Kidney epithelial cell (primary cell): Measurements from ENCODE around the gene CCDC102A. TPM values are rescaled to one million over a fixed set of nuclear protein-coding genes. Genes with fewer than 3 reads are reported as not detected.

Source experiments
- DNase-seq: peaks from one replicate; pipeline ENCODE4 v3.0.0-alpha.2; 2010; ENCODE audit warnings: low read depth
- H3K27me3 ChIP-seq: 2 replicates; pipeline ENCODE4 v1.6.0; 2011; ENCODE audit warnings: low read length; ENCODE audit not compliant: control insufficient read depth, insufficient read depth
- H3K36me3 ChIP-seq: 2 replicates; pipeline ENCODE4 v1.5.1; 2011; ENCODE audit warnings: low read length; ENCODE audit not compliant: control insufficient read depth, insufficient read depth
- H3K4me3 ChIP-seq: 2 replicates; pipeline ENCODE4 v1.5.1; 2011; ENCODE audit warnings: low read depth, mild to moderate bottlenecking, control low read depth, low read length
- CTCF ChIP-seq: IDR thresholded peaks from 2 replicates; pipeline ENCODE4 v1.5.1; 2011; ENCODE audit warnings: mild to moderate bottlenecking, moderate library complexity, low read length, control low read depth, inconsistent platforms; ENCODE audit not compliant: insufficient read depth, poor library complexity, severe bottlenecking
- total RNA-seq: library from RNA; depleted of rRNA; stranded (reverse); fragments of >200 nt; gene quantifications from 2 replicates; pipeline ENCODE4 v1.2.3, GENCODE V29; 2015

Gene CCDC102A
- total RNA-seq, 1 donor from 2014 or later, result 11.4 TPM

GRCh38 chr16:57540906-57541753 lies 4.8 kb upstream of the CCDC102A start:
- Histone ChIP-seq H3K36me3 (no peaks in the 10 kb centered on the region), H3K27me3 (no peaks in the 10 kb centered on the region), H3K4me3 (no peak overlapping the region)
- no peak for DNase-seq
- TF ChIP-seq CTCF, result no peak

GRCh38 chr16:57540387-57540786 lies 4.0 kb upstream of the CCDC102A start:
- Histone ChIP-seq H3K27me3 (no peaks in the 10 kb centered on the region), H3K4me3 (no peak overlapping the region), H3K36me3 (no peaks in the 10 kb centered on the region)
- TF ChIP-seq CTCF, result no peak
- no peak for DNase-seq

GRCh38 chr16:57539072-57539796 lies 2.9 kb upstream of the CCDC102A start:
- no peak overlapping the region for H3K4me3 ChIP-seq
- TF ChIP-seq CTCF, result no peak
- H3K36me3 ChIP-seq, result no peaks in the 10 kb centered on the region
- no peaks in the 10 kb centered on the region for H3K27me3 ChIP-seq
- no peak for DNase-seq

- no peaks in the 10 kb centered on the region for H3K36me3 ChIP-seq
- no peak overlapping the region for H3K4me3 ChIP-seq
- no peaks in the 10 kb centered on the region for H3K27me3 ChIP-seq
- TF ChIP-seq CTCF, result no peak
- no peak for DNase-seq
Observed at GRCh38 chr16:57538235-57538721, 1.9 kb upstream of the CCDC102A start.

GRCh38 chr16:57537581-57538234 lies 1.3 kb upstream of the CCDC102A start:
- DNase-seq, result no peak

More at GRCh38 chr16:57537581-57538234, 1.3 kb upstream of the CCDC102A start:
- Histone ChIP-seq H3K27me3 (no peaks in the 10 kb centered on the region), H3K36me3 (no peaks in the 10 kb centered on the region), H3K4me3 (no peak overlapping the region)
- TF ChIP-seq CTCF, result no peak
